Common myeloid progenitor, CD34-positive (primary cell): ENCODE data around the gene USP32.
A peak's percentile ranks its signal among the peaks of the same experiment; 100 is the strongest.

ENCODE experiments used
- CTCF ChIA-PET: fragments of 350-600 bp; sonication (Branson Sonifier 250); formaldehyde crosslinking; loops from one replicate; lab custom pipeline; 2021; ENCODE audit warnings: antibody characterized with exemption; lab: Charles Lee
- POLR2A ChIA-PET: fragments of 350-600 bp; sonication (Branson Sonifier 250); formaldehyde crosslinking; loops from one replicate; lab custom pipeline; 2021; ENCODE audit warnings: antibody characterized with exemption; lab: Charles Lee
- DNase-seq, 3 donors: peaks; one replicate each; pipeline versions ENCODE4 v3.0.0 to v3.0.0-alpha.2; 2013
- H3K27ac ChIP-seq, 2 experiments: 1 replicate in 1 of 2; 2 replicates in 1 of 2; pipeline ENCODE4 v1.7.0; 2013; ENCODE audit warnings: inconsistent platforms in 2 of 2, low read length in 2 of 2, mild to moderate bottlenecking in 2 of 2, low read depth in 1 of 2, moderate library complexity in 1 of 2; ENCODE audit not compliant: severe bottlenecking in 2 of 2, insufficient read depth in 1 of 2, poor library complexity in 1 of 2
- H3K27me3 ChIP-seq, 5 experiments: replicated peaks in 2 of 5; 1 replicate in 3 of 5; 2 replicates in 2 of 5; pipeline versions ENCODE4 v1.6.1 to v1.7.0; 2013; ENCODE audit warnings: low read length in 4 of 5, mild to moderate bottlenecking in 2 of 5, moderate library complexity in 2 of 5, inconsistent platforms in 1 of 5; ENCODE audit not compliant: insufficient read depth in 5 of 5, control insufficient read depth in 4 of 5
- H3K36me3 ChIP-seq, 4 experiments: 1 replicate in 2 of 4; 2 replicates in 2 of 4; pipeline versions ENCODE4 v1.6.1 to v1.7.0; 2013; ENCODE audit warnings: low read length in 3 of 4, control low read depth in 1 of 4, mild to moderate bottlenecking in 1 of 4; ENCODE audit not compliant: control insufficient read depth in 4 of 4, insufficient read depth in 4 of 4
- H3K4me1 ChIP-seq, 4 experiments: 1 replicate in 3 of 4; 2 replicates in 1 of 4; pipeline versions ENCODE4 v1.6.1 to v1.7.1; 2013; ENCODE audit warnings: low read length in 3 of 4, mild to moderate bottlenecking in 3 of 4, control low read depth in 1 of 4, inconsistent platforms in 1 of 4, moderate library complexity in 1 of 4; ENCODE audit not compliant: control insufficient read depth in 4 of 4, insufficient read depth in 4 of 4; ENCODE audit errors: control extremely low read depth in 1 of 4
- H3K4me3 ChIP-seq, 7 experiments: 1 replicate in 4 of 7; 2 replicates in 3 of 7; pipeline versions ENCODE4 v1.5.1 to v1.7.0; 2013; ENCODE audit warnings: mild to moderate bottlenecking in 7 of 7, low read length in 6 of 7, moderate library complexity in 6 of 7, inconsistent platforms in 2 of 7, low read depth in 2 of 7, control low read depth in 1 of 7; ENCODE audit not compliant: insufficient read depth in 4 of 7, control insufficient read depth in 1 of 7; ENCODE audit errors: extremely low read depth in 1 of 7
- H3K9me3 ChIP-seq, 5 experiments: 1 replicate in 4 of 5; 2 replicates in 1 of 5; pipeline versions ENCODE4 v1.6.1 to v1.7.1; 2013; ENCODE audit warnings: low read length in 4 of 5, mild to moderate bottlenecking in 2 of 5, inconsistent platforms in 1 of 5, low read depth in 1 of 5, moderate library complexity in 1 of 5; ENCODE audit not compliant: control insufficient read depth in 4 of 5, insufficient read depth in 2 of 5; ENCODE audit errors: control extremely low read depth in 1 of 5
- WGBS: methylation state at CpG from one replicate; pipeline ENCODE4 v1.1.5; 2013; ENCODE audit not compliant: insufficient coverage; 5-methylcytosine and 5-hydroxymethylcytosine counted together

USP32 gene

DNA sequence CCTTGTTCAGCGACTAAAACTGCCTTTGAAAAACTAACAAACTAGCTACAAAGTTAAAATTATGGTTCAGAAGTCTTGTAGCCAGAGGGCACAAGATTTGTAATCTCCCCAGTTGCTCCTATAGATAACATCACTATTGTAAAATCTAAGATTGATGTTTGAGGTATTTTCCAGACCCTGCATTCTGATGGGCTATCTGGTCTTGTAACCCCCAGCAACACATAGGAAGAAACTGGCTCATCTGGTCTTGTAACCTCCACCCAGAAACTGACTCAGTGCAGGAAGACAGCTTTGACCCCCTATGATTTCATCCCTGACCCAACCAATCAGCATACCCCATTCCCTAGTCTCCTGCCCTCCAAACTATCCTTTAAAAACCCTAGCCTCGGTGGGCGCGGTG, 18.1 kb upstream of the USP32 start:
- DNase-seq, result no peak
- Histone ChIP-seq H3K4me3 (no peak overlapping the region), H3K9me3 (peaks cover 0 to 3% (median 0%) of the 10 kb centered on the region in 5 experiments), H3K27me3 (no peaks in the 10 kb centered on the region), H3K27ac (no peak overlapping the region), H3K4me1 (no peaks in the 10 kb centered on the region), H3K36me3 (no peaks in the 10 kb centered on the region)
- CTCF ChIA-PET, result interaction anchor here (1.0 to 2.1 kb wide), 4 partner anchors 9 to 13 kb away, joined by 3 to 8 read pairs (median 4); no protein-coding TSS in a partner anchor
- POLR2A ChIA-PET, result no interaction called here
- WGBS, result 100% methylated on average over 1 of the region's 4 CpGs

DNA sequence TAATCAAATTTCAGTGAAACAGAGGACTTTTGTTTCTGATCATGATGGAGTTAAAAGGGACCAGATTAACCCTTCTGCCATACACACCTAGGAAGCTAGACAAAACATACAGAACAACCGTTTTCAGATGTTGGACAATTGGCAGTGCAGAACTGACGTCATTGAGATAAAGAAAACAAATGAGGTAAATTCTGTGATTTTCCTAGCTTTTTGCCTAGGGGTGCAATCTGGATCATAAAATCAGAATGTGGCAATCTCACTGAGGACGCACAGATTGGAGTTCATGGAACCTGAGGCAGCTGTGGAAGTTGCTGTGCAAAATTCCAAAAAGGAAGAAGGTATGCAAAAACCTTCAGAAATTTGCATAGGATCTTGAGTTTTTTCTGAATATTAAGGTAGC, 15.0 kb upstream of the USP32 start:
- no peak overlapping the region for H3K4me3 ChIP-seq
- DNase-seq, result no peak
- H3K36me3 ChIP-seq, result no peaks in the 10 kb centered on the region
- H3K27me3 ChIP-seq, result no peaks in the 10 kb centered on the region
- H3K9me3 ChIP-seq, result peaks cover 0 to 3% (median 0%) of the 10 kb centered on the region in 5 experiments
- ChIA-PET CTCF (interaction anchor here (1.0 to 1.2 kb wide), 2 partner anchors 14 to 15 kb away, joined by 3 to 4 read pairs; partner anchors contain the start of gene CHCT1), POLR2A (no interaction called here)
- no peak overlapping the region for H3K27ac ChIP-seq
- 100% methylated on average over 2 of the region's 3 CpGs for WGBS
- peaks cover 0 to 17% (median 7%) of the 10 kb centered on the region in 4 experiments for H3K4me1 ChIP-seq

DNA sequence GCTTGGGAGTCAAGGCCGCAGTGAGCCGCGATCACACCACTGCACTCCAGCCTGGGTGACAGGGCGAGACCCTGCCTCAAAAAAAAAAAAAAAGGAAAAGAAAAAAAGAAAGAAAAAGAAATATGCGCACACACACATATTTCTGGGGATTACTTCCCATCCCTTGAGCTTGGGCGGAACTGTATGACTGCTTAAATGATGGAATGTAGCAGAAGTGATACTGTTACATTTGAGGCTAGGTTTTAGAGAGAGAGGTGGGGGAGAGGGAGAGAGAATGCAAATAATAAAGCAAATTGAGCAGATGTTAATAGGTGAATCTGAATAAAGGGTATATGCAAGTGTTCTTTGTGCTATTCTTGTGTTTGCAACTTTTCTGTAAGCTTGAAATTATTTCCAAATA, 12.0 kb upstream of the USP32 start:
- Histone ChIP-seq H3K4me3 (no peak overlapping the region), H3K36me3 (no peaks in the 10 kb centered on the region), H3K27me3 (no peaks in the 10 kb centered on the region), H3K4me1 (peaks cover 0 to 25% (median 8%) of the 10 kb centered on the region in 4 experiments), H3K9me3 (no peaks in the 10 kb centered on the region), H3K27ac (no peak overlapping the region)
- ChIA-PET CTCF (interaction anchor here (1.0 to 1.4 kb wide), 2 partner anchors 15 to 17 kb away, joined by 3 to 4 read pairs; no protein-coding TSS in a partner anchor), POLR2A (no interaction called here)
- WGBS, result 94% methylated on average over 2 of the region's 6 CpGs
- DNase-seq, result no peak

DNA sequence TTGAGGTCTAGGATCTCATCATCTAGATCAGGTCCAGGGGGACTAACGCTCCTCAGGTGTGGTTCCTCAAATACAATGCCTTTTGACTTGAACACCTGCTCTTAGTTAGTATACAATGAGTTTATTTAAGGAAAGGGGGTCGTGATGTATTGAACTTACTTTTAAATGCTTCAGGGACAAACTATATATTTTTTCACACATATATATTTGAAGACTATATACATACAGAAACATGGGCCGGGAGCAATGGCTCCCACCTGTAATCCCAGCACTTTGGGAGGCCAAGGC, 11.5 kb upstream of the USP32 start:
- Histone ChIP-seq H3K36me3 (no peaks in the 10 kb centered on the region), H3K4me3 (no peak overlapping the region), H3K27ac (no peak overlapping the region), H3K4me1 (peaks cover 0 to 30% (median 13%) of the 10 kb centered on the region in 4 experiments), H3K9me3 (no peaks in the 10 kb centered on the region), H3K27me3 (no peaks in the 10 kb centered on the region)
- no CpG with 5 or more reads among the region's 3 CpGs for WGBS
- CTCF ChIA-PET, result interaction anchor here (1.4 kb wide), 1 partner anchor 18 kb away, joined by 3 read pairs; no protein-coding TSS in a partner anchor
- DNase-seq, result no peak
- POLR2A ChIA-PET, result no interaction called here

DNA sequence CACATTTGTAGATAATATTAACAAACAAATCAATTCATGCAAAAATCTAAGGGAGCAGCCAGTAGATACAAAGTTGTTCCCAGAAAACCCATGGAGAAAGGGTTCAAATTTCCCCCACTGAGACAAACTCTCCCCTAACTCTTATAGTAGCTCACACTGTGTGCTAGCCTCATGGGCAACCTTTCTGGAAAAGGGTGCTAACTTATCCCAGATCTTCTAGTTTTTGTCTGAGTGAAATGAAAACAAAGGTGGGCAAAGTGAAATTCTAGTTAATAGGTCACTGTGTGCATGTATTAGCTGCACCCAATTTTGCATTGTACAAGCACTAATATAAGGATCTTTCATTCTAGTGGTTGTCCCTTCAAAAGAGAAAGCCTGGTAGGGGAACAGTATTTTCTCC, 9.9 kb upstream of the USP32 start:
- Histone ChIP-seq H3K27me3 (no peaks in the 10 kb centered on the region), H3K4me1 (peaks cover 11 to 47% (median 24%) of the 10 kb centered on the region in 4 experiments), H3K4me3 (no peak overlapping the region), H3K36me3 (no peaks in the 10 kb centered on the region), H3K27ac (no peak overlapping the region), H3K9me3 (no peaks in the 10 kb centered on the region)
- ChIA-PET CTCF (no interaction called here), POLR2A (no interaction called here)
- DNase-seq, result no peak

DNA sequence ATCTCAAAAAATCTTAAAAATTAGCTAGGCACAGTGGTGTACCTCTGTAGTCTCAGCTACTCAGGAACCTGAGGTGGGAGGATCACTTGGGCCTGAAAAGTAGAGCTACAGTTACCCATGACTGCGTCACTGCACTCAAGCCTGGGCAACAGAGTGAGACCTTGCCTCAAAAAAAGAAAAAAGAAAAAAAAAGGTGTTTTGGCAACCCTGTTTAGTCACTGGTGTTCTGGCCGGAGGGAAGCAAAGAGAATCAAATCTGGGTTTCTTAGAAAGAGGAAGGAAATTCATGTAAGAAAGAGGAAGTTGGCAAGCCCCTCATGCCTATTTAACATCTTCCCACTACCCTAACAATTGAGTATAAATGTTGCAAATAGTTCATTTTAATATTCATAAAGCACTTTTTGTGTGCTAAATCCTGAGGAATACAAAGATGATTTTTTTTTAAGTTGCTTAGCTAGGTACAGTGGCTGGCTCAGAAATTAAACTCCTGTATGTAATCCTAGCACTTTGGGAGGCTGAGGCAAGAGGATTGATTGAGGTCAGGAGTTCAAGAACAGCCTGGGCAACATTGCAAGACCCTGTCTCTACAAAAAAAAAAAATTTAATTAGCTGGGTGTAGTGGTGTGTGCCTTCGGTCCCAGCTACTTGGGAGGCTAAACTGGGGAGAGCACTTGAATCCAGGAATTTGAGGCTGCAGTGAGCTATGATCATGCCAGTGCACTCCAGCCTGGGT, 6.5 kb upstream of the USP32 start:
- no peaks in the 10 kb centered on the region for H3K9me3 ChIP-seq
- H3K36me3 ChIP-seq, result no peaks in the 10 kb centered on the region
- ChIA-PET POLR2A (interaction anchor here (0.6 kb wide), 1 partner anchor 11 kb away, joined by 3 read pairs; no protein-coding TSS in a partner anchor), CTCF (interaction anchor here (0.6 to 2.4 kb wide), 6 partner anchors 9 to 243 kb away, joined by 3 to 7 read pairs (median 4); no protein-coding TSS in a partner anchor)
- H3K27me3 ChIP-seq, result no peaks in the 10 kb centered on the region
- H3K4me1 ChIP-seq, result peaks cover 16 to 72% (median 26%) of the 10 kb centered on the region in 4 experiments
- H3K27ac ChIP-seq, result peak overlapping the region; percentile 16 to 64
- peak overlapping the region in 1 of 7 experiments; percentile 14 for H3K4me3 ChIP-seq
- peak; percentile 87 to 96 (median 94) for DNase-seq
- WGBS, result 8% methylated on average over 2 of the region's 3 CpGs

DNA sequence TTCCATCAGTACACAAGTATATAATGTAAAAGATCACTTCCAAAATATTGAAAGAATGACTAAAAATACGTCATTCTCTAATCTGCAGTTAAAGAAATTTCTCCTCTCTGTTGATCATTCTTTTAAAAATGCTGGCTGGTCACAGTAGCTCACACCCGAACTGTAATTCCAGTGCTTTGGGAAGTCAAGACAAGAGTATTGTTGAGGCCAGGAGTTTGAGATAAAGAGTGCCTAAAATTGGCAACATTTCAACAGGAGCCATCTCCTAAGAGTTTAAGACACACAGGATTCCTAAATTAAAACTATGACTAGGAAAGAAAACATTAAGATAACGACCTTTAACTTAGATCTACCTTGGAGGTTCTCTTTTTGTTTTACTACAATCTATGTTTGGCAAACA, 4.5 kb upstream of the USP32 start:
- ChIA-PET CTCF (interaction anchor here (1.0 to 2.3 kb wide), 2 partner anchors 13 kb away, joined by 4 to 5 read pairs; no protein-coding TSS in a partner anchor), POLR2A (interaction anchor here (0.5 kb wide), 1 partner anchor 24 kb away, joined by 4 read pairs; no protein-coding TSS in a partner anchor)
- WGBS, result 100% methylated on average over 1 of the region's 3 CpGs
- no peak overlapping the region for H3K4me3 ChIP-seq
- no peaks in the 10 kb centered on the region for H3K9me3 ChIP-seq
- no peaks in the 10 kb centered on the region for H3K27me3 ChIP-seq
- DNase-seq, result no peak
- no peaks in the 10 kb centered on the region for H3K36me3 ChIP-seq
- H3K27ac ChIP-seq, result no peak overlapping the region
- H3K4me1 ChIP-seq, result peaks cover 17 to 73% (median 27%) of the 10 kb centered on the region in 4 experiments
